ENCODE results near the gene CLCNKB. TPM values are rescaled to one million over a fixed set of nuclear protein-coding genes. Genes with fewer than 3 reads are reported as not detected.

CLCNKB gene
- total RNA-seq, 1 donor from 2014 or later: 0.35 TPM

GRCh38 chr1:16072616-16073484 lies 29.3 kb downstream of the CLCNKB start:
- DNase-seq (ENCODE audit: low spot score): no peak

GRCh38 chr1:16073490-16074119 lies 30.0 kb downstream of the CLCNKB start, which contains the start of gene FAM131C:
TSS of gene FAM131C (minus strand) at chr1:16073651. CDS start at chr1:16073442, 209 bp downstream.
- no peak for DNase-seq (ENCODE audit: low spot score)

- no peak for DNase-seq (ENCODE audit: low spot score)
These were observed 30.6 kb downstream of the CLCNKB start for GRCh38 chr1:16074217-16074616.

- DNase-seq (ENCODE audit: low spot score): no peak
These were observed 31.9 kb downstream of the CLCNKB start for GRCh38 chr1:16075337-16076030.

- no peak for DNase-seq (ENCODE audit: low spot score)
These were observed 32.7 kb downstream of the CLCNKB start for GRCh38 chr1:16076031-16076864.

GRCh38 chr1:16076865-16077238 lies 33.3 kb downstream of the CLCNKB start:
- no peak for DNase-seq (ENCODE audit: low spot score)

GRCh38 chr1:16077406-16078245 lies 34.0 kb downstream of the CLCNKB start:
- no peak for DNase-seq (ENCODE audit: low spot score)

GRCh38 chr1:16078925-16079656 lies 35.5 kb downstream of the CLCNKB start:
- no peak for DNase-seq (ENCODE audit: low spot score)

GRCh38 chr1:16080422-16081150 lies 37.0 kb downstream of the CLCNKB start:
- no peak for DNase-seq (ENCODE audit: low spot score)

GRCh38 chr1:16081636-16082035 lies 38.1 kb downstream of the CLCNKB start:
- DNase-seq (ENCODE audit: low spot score): no peak

- DNase-seq (ENCODE audit: low spot score): no peak
These were observed 38.9 kb downstream of the CLCNKB start for GRCh38 chr1:16082283-16083038.

GRCh38 chr1:16083486-16083885 lies 39.9 kb downstream of the CLCNKB start:
- DNase-seq (ENCODE audit: low spot score): no peak

- DNase-seq (ENCODE audit: low spot score): no peak
These were observed 41.9 kb downstream of the CLCNKB start for GRCh38 chr1:16085522-16085921.

GRCh38 chr1:16087733-16088132 lies 44.2 kb downstream of the CLCNKB start:
- DNase-seq (ENCODE audit: low spot score): no peak

GRCh38 chr1:16088351-16088911 lies 44.8 kb downstream of the CLCNKB start:
- DNase-seq (ENCODE audit: low spot score): no peak

GRCh38 chr1:16088996-16089395 lies 45.4 kb downstream of the CLCNKB start:
- no peak for DNase-seq (ENCODE audit: low spot score)

- DNase-seq (ENCODE audit: low spot score): no peak
These were observed 46.7 kb downstream of the CLCNKB start for GRCh38 chr1:16090076-16090826.

All from mesenteric fat pad (tissue), 1 donor.